Posterior cingulate gyrus (tissue), 11 donors: Measurements from ENCODE around the gene EBNA1BP2.
"Not testable (repeated sequence)": the region's sequence is repeated elsewhere in the genome, so short reads cannot be mapped to it uniquely, and the experiment has no call there.

Experiments used
- DNase-seq, 10 donors: peaks; one replicate each; pipeline versions ENCODE4 v3.0.0 to v3.0.0-alpha.2; 2020 to 2021; ENCODE audit warnings: mixed read lengths in 3 of 10
- intact Hi-C: fragments of 100-400 bp; cut with DNase I; formaldehyde crosslinking; loops from one replicate; pipeline ENCODE4 v1.15.1; 2023

The EBNA1BP2 gene

DNA sequence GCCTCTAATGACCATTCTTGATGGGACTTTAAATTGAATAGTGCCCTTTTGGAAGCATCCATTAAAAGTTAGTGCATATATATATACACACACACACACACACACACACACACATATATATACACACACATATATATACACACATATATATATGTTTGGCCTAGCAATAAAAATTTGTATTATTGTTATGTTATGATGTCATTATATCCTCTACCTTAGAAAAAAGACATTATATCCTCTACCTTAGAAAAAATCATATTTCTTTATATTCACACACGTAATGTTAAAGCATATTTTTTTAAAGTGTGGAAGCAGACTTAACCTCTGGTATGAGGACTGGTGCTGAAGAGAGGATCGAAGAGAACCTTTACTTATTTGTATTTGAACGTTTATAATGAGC lies 43.3 kb downstream of the EBNA1BP2 start:
- no peak for DNase-seq
- intact Hi-C loops: no loop called here

DNA sequence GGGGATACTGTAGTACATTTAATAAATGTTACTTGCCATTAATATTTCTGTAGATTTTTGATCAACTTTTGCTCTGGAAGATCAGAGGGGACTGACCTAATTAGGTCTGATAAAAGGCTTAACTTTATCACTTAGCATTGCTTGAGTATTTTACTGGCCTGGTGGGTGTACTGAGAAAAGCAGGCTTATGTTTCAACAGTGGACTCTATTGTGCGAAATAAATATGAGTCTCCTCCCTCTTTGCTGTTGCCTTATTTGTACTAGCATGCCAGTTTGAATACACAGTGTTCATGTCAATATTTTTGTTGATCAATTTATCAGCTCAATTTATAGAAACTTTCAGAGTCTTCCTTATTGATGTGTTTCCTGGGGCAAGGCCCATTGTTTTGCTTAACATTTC lies 49.1 kb downstream of the EBNA1BP2 start:
- intact Hi-C loops: no loop called here
- no peak for DNase-seq

DNA sequence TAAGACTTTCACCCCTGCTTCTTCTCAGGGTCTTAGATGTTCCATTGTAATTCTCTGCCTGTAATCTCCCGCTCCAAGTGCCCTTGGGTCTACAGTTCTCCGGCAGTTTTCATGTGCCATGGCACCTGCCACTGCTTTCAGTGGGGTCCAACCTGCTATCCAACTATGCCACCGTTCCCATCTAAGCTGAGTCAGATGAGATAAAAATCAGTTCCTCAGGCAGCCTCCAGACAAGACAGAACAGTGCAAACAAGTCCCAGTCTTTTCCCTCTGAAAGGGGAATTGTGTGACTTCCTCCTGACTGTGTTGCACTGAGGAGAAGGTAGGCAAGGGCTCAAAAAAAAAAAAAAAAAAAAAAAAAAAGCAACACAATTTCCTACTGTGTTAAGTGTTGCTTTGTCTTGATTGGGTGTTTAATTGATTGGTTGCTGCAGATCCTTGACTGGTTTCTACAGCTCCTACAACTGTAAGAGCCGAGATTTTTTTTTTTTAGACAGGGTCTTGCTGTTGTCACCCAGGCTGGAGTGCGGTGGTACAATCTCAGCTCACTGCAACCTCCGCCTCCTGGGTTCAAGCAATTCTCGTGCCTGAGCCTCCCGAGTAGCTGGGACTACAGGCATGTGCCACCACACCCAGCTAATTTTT lies 50.7 kb downstream of the EBNA1BP2 start:
- no peak for DNase-seq
- intact Hi-C loops: no loop called here

DNA sequence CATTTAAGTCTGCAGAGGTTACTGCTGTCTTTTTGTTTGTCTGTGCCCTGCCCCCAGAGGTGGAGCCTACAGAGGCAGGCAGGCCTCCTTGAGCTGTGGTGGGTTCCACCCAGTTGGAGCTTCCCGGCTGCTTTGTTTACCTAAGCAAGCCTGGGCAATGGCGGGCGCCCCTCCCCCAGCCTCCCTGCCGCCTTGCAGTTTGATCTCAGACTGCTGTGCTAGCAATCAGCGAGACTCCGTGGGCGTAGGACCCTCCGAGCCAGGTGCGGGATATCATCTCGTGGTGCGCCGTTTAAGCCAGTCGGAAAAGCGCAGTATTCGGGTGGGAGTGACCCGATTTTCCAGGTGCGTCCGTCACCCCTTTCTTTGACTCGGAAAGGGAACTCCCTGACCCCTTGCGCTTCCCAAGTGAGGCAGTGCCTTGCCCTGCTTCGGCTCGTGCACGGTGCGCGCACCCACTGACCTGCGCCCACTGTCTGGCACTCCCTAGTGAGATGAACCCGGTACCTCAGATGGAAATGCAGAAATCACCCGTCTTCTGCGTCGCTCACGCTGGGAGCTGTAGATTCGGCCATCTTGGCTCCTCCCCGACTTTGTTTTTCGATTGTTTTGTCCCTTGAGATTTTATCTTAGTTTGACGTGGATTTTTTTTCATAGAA lies 52.0 kb downstream of the EBNA1BP2 start:
- intact Hi-C loops, DNase-seq: not testable (repeated sequence)
